HCT116 (cell line): Measurements from ENCODE around the gene THPO. TPM values are rescaled to one million over a fixed set of nuclear protein-coding genes. Genes with fewer than 3 reads are reported as not detected.

Experiments
- ATAC-seq: fragments of 200-7000 bp; cut with Tn5 transposase; 2 replicates; pipeline ENCODE4 v1.9.1; 2020; ENCODE audit warnings: mild to moderate bottlenecking, moderate library complexity
- BruUV-seq: library from RNA; stranded (reverse); fragments of 400-500 nt; replicated peaks from 2 replicates; lab custom pipeline; 2021; lab: Mats Ljungman, UMichigan
- CTCF ChIA-PET: fragments of 300-600 bp; sonication (Branson Sonifier 250); formaldehyde crosslinking; loops from one replicate; lab custom pipeline; 2021; ENCODE audit warnings: antibody characterized with exemption; lab: Charles Lee
- POLR2A ChIA-PET: fragments of 300-600, 350-600 bp; sonication (Branson Sonifier 250); formaldehyde crosslinking; loops from one replicate; lab custom pipeline; 2021; ENCODE audit warnings: antibody characterized with exemption; lab: Charles Lee
- RAD21 ChIA-PET, 2 experiments: fragments of 300-600 bp; sonication (Branson Sonifier 250); formaldehyde crosslinking; loops; one replicate each; lab custom pipeline; 2023; ENCODE audit warnings: low total read pairs in 2 of 2; ENCODE audit not compliant: uncharacterized antibody in 2 of 2, unreplicated experiment in 2 of 2, low non-redundant PET in 1 of 2; lab: Charles Lee
- DNase-seq: peaks from one replicate; pipeline ENCODE4 v3.0.0-alpha.2; 2010; ENCODE audit warnings: low read depth, low spot score
- H2AFZ ChIP-seq: fragments of 200-600 bp; shearing (Covaris generic), sonication (generic); 2 replicates; pipeline ENCODE4 v1.6.1; 2017; ENCODE audit warnings: low read depth, mixed run types, mixed read lengths, antibody characterized with exemption, low read length; ENCODE audit not compliant: poor library complexity, severe bottlenecking
- H3K27ac ChIP-seq: 2 replicates; pipeline ENCODE4 v1.5.1; 2012; ENCODE audit warnings: low read depth, low read length
- H3K27me3 ChIP-seq: fragments of 200-600 bp; sonication (generic); 2 replicates; pipeline ENCODE4 v1.6.1; 2016; ENCODE audit warnings: mixed run types, low read length, mixed read lengths; ENCODE audit not compliant: insufficient read depth
- H3K36me3 ChIP-seq, 2 experiments: fragments of 200-500 bp in 1 of 2; fragments of 200-600 bp in 1 of 2; sonication (Bioruptor generic) in 1 of 2; sonication (generic) in 1 of 2; 2 replicates each; pipeline versions ENCODE4 v1.5.1 to v1.6.1; 2014 to 2016; ENCODE audit warnings: low read length in 2 of 2, inconsistent platforms in 1 of 2, mixed read lengths in 1 of 2, mixed run types in 1 of 2; ENCODE audit not compliant: insufficient read depth in 2 of 2, control insufficient read depth in 1 of 2
- H3K4me1 ChIP-seq, 2 experiments: fragments of 200-600 bp in 1 of 2; sonication (generic) in 1 of 2; 2 replicates each; pipeline versions ENCODE4 v1.5.1 to v1.6.1; 2012 to 2017; ENCODE audit warnings: low read length in 2 of 2, inconsistent platforms in 1 of 2, mild to moderate bottlenecking in 1 of 2, mixed read lengths in 1 of 2, mixed run types in 1 of 2, moderate library complexity in 1 of 2; ENCODE audit not compliant: insufficient read depth in 2 of 2, control insufficient read depth in 1 of 2
- H3K4me2 ChIP-seq: fragments of 200-600 bp; sonication (generic); 2 replicates; pipeline ENCODE4 v1.6.1; 2017; ENCODE audit warnings: mixed run types, low read length, mixed read lengths
- H3K4me3 ChIP-seq, 2 experiments: fragments of 200-600 bp in 1 of 2; sonication (generic) in 1 of 2; replicated peaks in 1 of 2; 2 replicates each; pipeline ENCODE4 v1.5.1; 2011 to 2016; ENCODE audit warnings: low read length in 2 of 2, control low read depth in 1 of 2, low read depth in 1 of 2, mild to moderate bottlenecking in 1 of 2, mixed read lengths in 1 of 2, mixed run types in 1 of 2
- H3K79me2 ChIP-seq: fragments of 200-600 bp; sonication (generic); 2 replicates; pipeline ENCODE4 v1.6.1; 2017; ENCODE audit warnings: mild to moderate bottlenecking, mixed run types, low read length, moderate library complexity, mixed read lengths; ENCODE audit not compliant: insufficient read depth
- H3K9ac ChIP-seq: fragments of 200-600 bp; sonication (generic); 2 replicates; pipeline ENCODE4 v1.6.1; 2016; ENCODE audit warnings: low read length, mixed read lengths
- H3K9me2 ChIP-seq: fragments of 200-600 bp; sonication (generic), shearing (Covaris generic); 2 replicates; pipeline ENCODE4 v1.6.1; 2017; ENCODE audit warnings: mixed run types, mild to moderate bottlenecking, moderate library complexity; ENCODE audit not compliant: insufficient read depth
- H3K9me3 ChIP-seq, 2 experiments: fragments of 200-500 bp in 1 of 2; fragments of 200-600 bp in 1 of 2; sonication (Bioruptor generic) in 1 of 2; sonication (generic) in 1 of 2; 2 replicates each; pipeline ENCODE4 v1.6.1; 2014 to 2017; ENCODE audit warnings: low read length in 2 of 2, mixed read lengths in 2 of 2, inconsistent platforms in 1 of 2, low read depth in 1 of 2, mild to moderate bottlenecking in 1 of 2, mixed run types in 1 of 2, moderate library complexity in 1 of 2; ENCODE audit not compliant: control insufficient read depth in 1 of 2, insufficient read depth in 1 of 2
- H4K20me1 ChIP-seq: fragments of 200-600 bp; sonication (generic), shearing (Covaris generic); 2 replicates; pipeline ENCODE4 v1.6.1; 2017; ENCODE audit warnings: mixed run types, mild to moderate bottlenecking, moderate library complexity; ENCODE audit not compliant: insufficient read depth
- CEBPB ChIP-seq: IDR thresholded peaks from 2 replicates; pipeline ENCODE4 v1.6.1; 2012; ENCODE audit warnings: low read depth
- EGR1 ChIP-seq: IDR thresholded peaks from 2 replicates; pipeline ENCODE4 v1.6.1; 2012; ENCODE audit warnings: low read depth
- EZH2 ChIP-seq: fragments of 200-600 bp; sonication (generic); IDR thresholded peaks from 2 replicates; pipeline ENCODE4 v1.6.1; 2017; ENCODE audit warnings: antibody characterized with exemption, mixed run types
- EZH2phosphoT487 ChIP-seq: fragments of 200-600 bp; IDR thresholded peaks from 2 replicates; pipeline ENCODE4 v1.6.1; 2018; ENCODE audit warnings: antibody characterized with exemption, borderline replicate concordance
- FOSL1 ChIP-seq: IDR thresholded peaks from 2 replicates; pipeline ENCODE4 v1.6.1; 2012; ENCODE audit warnings: low read depth
- POLR2A ChIP-seq: IDR thresholded peaks from 2 replicates; pipeline ENCODE4 v1.7.0; 2011; ENCODE audit warnings: borderline replicate concordance; ENCODE audit not compliant: insufficient read depth, insufficient read length; ENCODE audit errors: extremely low read depth
- POLR2AphosphoS5 ChIP-seq: IDR thresholded peaks from 2 replicates; pipeline ENCODE4 v1.6.1; 2011; ENCODE audit warnings: mild to moderate bottlenecking, low read depth, low read length, moderate library complexity
- SIN3A ChIP-seq: IDR thresholded peaks from 2 replicates; pipeline ENCODE4 v1.6.1; 2012; ENCODE audit warnings: low read depth
- SRF ChIP-seq: IDR thresholded peaks from 2 replicates; pipeline ENCODE4 v1.6.1; 2012; ENCODE audit warnings: low read depth
- TCF7L2 ChIP-seq: IDR thresholded peaks from 2 replicates; pipeline ENCODE4 v1.7.0; 2011; ENCODE audit warnings: borderline replicate concordance, inconsistent platforms; ENCODE audit not compliant: insufficient read depth, insufficient read length; ENCODE audit errors: extremely low read depth
- YY1 ChIP-seq: IDR thresholded peaks from 2 replicates; pipeline ENCODE4 v1.6.1; 2011; ENCODE audit warnings: low read length, low read depth, moderate library complexity, mild to moderate bottlenecking; ENCODE audit not compliant: insufficient replicate concordance; ENCODE audit errors: extremely low read depth
- ZBTB33 ChIP-seq: IDR thresholded peaks from 2 replicates; pipeline ENCODE4 v1.6.1; 2011; ENCODE audit warnings: mild to moderate bottlenecking, low read length, moderate library complexity; ENCODE audit not compliant: insufficient replicate concordance; ENCODE audit errors: extremely low read depth
- ZFX ChIP-seq: fragments of 450-650 bp; IDR thresholded peaks from 2 replicates; pipeline ENCODE4 v1.6.1; 2017
- ZNF274 ChIP-seq: fragments of 200-500 bp; sonication (Bioruptor generic); IDR thresholded peaks from 2 replicates; pipeline ENCODE4 v1.6.1; 2014; ENCODE audit warnings: mild to moderate bottlenecking, low read depth, low read length, inconsistent platforms
- intact Hi-C: fragments of 100-400 bp; cut with micrococcal nuclease; formaldehyde crosslinking; loops from 2 replicates; pipeline ENCODE4 v1.10.0; 2022
- total RNA-seq: library from RNA; stranded (reverse); gene quantifications from one replicate; pipeline ENCODE4 v1.2.1, GENCODE V29; 2021; ENCODE audit not compliant: unreplicated experiment
- TF ChIP-seq, protein P1 (sequence below), 3 experiments: fragments of 200-600 bp in 1 of 3; sonication (generic) in 1 of 3; IDR thresholded peaks in 2 of 3; conservative IDR thresholded peaks in 1 of 3; 2 replicates each; pipeline ENCODE4 v1.5.1; 2012 to 2017; ENCODE audit warnings: low read depth in 2 of 3, low read length in 2 of 3, antibody characterized with exemption in 1 of 3, borderline replicate concordance in 1 of 3, control low read depth in 1 of 3, mild to moderate bottlenecking in 1 of 3, mixed read lengths in 1 of 3, mixed run types in 1 of 3, moderate library complexity in 1 of 3; ENCODE audit not compliant: insufficient read depth in 1 of 3
- TF ChIP-seq, protein P2 (sequence below): IDR thresholded peaks from 2 replicates; pipeline ENCODE4 v1.6.1; 2012

Gene THPO
- total RNA-seq, 1 experiment from 2014 or later, result not detected

- no peaks in the 10 kb centered on the region for H3K9me2 ChIP-seq
- DNase-seq (peak; percentile 98), ATAC-seq (peak; percentile 80)
- no peaks in the 10 kb centered on the region for H3K27me3 ChIP-seq
- CTCF ChIA-PET, result interaction anchor here (0.5 to 1.5 kb wide), 5 partner anchors 9 to 182 kb away, joined by 3 to 7 read pairs (median 3); no protein-coding TSS in a partner anchor
- intact Hi-C loops, result loop anchor here (2.0 kb wide), 2 partner anchors 48 to 182 kb away; partner anchors contain the start of gene EIF4G1
- RAD21 ChIA-PET, result interaction anchor here in 1 of 2 experiments (0.6 kb wide), 1 partner anchor 9 kb away, joined by 3 read pairs; no protein-coding TSS in a partner anchor
- no peak overlapping the region for H2AFZ ChIP-seq
- H3K27ac ChIP-seq, result peak overlapping the region; percentile 96
- H3K36me3 ChIP-seq, result peaks cover 21 to 26% of the 10 kb centered on the region in 2 experiments; a peak in 3 of 4 replicates
- peaks cover 47% of the 10 kb centered on the region for H3K79me2 ChIP-seq
- H3K4me2 ChIP-seq, result peak overlapping the region; percentile 99
- BruUV-seq, result no TSS peak
- H3K4me3 ChIP-seq, result peak overlapping the region; percentile 95 to 96
- no peaks in the 10 kb centered on the region for H4K20me1 ChIP-seq
- peaks cover 9 to 25% of the 10 kb centered on the region in 2 experiments for H3K4me1 ChIP-seq
- POLR2A ChIA-PET, result interaction anchor here (0.6 to 2.6 kb wide), 10 partner anchors 9 to 522 kb away, joined by 3 to 13 read pairs (median 4); no protein-coding TSS in a partner anchor
- no peaks in the 10 kb centered on the region for H3K9me3 ChIP-seq
- H3K9ac ChIP-seq, result peak overlapping the region; percentile 99
- TF ChIP-seq SRF, result no peak
- TF ChIP-seq TCF7L2, result no peak
- TF ChIP-seq, protein P1, sequence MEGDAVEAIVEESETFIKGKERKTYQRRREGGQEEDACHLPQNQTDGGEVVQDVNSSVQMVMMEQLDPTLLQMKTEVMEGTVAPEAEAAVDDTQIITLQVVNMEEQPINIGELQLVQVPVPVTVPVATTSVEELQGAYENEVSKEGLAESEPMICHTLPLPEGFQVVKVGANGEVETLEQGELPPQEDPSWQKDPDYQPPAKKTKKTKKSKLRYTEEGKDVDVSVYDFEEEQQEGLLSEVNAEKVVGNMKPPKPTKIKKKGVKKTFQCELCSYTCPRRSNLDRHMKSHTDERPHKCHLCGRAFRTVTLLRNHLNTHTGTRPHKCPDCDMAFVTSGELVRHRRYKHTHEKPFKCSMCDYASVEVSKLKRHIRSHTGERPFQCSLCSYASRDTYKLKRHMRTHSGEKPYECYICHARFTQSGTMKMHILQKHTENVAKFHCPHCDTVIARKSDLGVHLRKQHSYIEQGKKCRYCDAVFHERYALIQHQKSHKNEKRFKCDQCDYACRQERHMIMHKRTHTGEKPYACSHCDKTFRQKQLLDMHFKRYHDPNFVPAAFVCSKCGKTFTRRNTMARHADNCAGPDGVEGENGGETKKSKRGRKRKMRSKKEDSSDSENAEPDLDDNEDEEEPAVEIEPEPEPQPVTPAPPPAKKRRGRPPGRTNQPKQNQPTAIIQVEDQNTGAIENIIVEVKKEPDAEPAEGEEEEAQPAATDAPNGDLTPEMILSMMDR (IDR thresholded peaks at IDR 0.05 in 2 of 3, conservative IDR thresholded peaks at IDR 0.05 in 1 of 3; ENCODE audit: borderline replicate concordance in 1 of 3, insufficient read depth in 1 of 3, low read depth in 2 of 3, low read length in 2 of 3), result peak in 2 of 3 experiments; percentile 47 to 53; a peak in 4 of 6 replicates
- TF ChIP-seq CEBPB, result no peak
- peak; percentile 79 for TF ChIP-seq ZFX
- no peak for TF ChIP-seq SIN3A
- TF ChIP-seq, protein P2, sequence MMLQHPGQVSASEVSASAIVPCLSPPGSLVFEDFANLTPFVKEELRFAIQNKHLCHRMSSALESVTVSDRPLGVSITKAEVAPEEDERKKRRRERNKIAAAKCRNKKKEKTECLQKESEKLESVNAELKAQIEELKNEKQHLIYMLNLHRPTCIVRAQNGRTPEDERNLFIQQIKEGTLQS, result no peak
- TF ChIP-seq EZH2phosphoT487, result no peak
- peak; percentile 49 for TF ChIP-seq YY1
- TF ChIP-seq POLR2AphosphoS5, result peak; percentile 95
- TF ChIP-seq FOSL1, result no peak
- peak; percentile 77 for TF ChIP-seq ZBTB33
- TF ChIP-seq EZH2, result no peak
- no peak for TF ChIP-seq EGR1
- peak; percentile 89 for TF ChIP-seq POLR2A
- no peak for TF ChIP-seq ZNF274
- TF ChIP-seq, all 23 proteins: peak for 6
These were observed 15.1 kb downstream of the THPO start for GRCh38 chr3:184362668-184363546.
